Bronchial epithelial cell (primary cell): ENCODE measurements around the gene GAS2L1. TPM values are rescaled to one million over a fixed set of nuclear protein-coding genes. Genes with fewer than 3 reads are reported as not detected.

Experiments
- DNase-seq: peaks from one replicate; pipeline ENCODE4 v3.0.0-alpha.2; 2010; ENCODE audit warnings: low read depth
- FAIRE-seq: peaks from 2 replicates; lab custom pipeline; 2011; peaks lifted over from hg19 to GRCh38; lab: Jason Lieb, UNC
- H3K27me3 ChIP-seq: 2 replicates; pipeline ENCODE4 v1.5.1; 2011; ENCODE audit warnings: low read length; ENCODE audit not compliant: control insufficient read depth, insufficient read depth
- H3K36me3 ChIP-seq: 2 replicates; pipeline ENCODE4 v1.5.1; 2011; ENCODE audit warnings: low read length; ENCODE audit not compliant: control insufficient read depth, insufficient read depth
- H3K4me3 ChIP-seq: 2 replicates; pipeline ENCODE4 v1.5.1; 2011; ENCODE audit warnings: mild to moderate bottlenecking, low read depth, low read length, control low read depth
- total RNA-seq: library from RNA; depleted of rRNA; stranded (reverse); fragments of >200 nt; gene quantifications from 2 replicates; pipeline ENCODE4 v1.2.1, GENCODE V29; 2014
- TF ChIP-seq, protein P1 (sequence below): IDR thresholded peaks from 2 replicates; pipeline ENCODE4 v1.5.1; 2011; ENCODE audit warnings: mild to moderate bottlenecking, moderate library complexity, low read length, control low read depth, inconsistent platforms; ENCODE audit not compliant: insufficient read depth, severe bottlenecking

GAS2L1 gene
- total RNA-seq, 1 donor from 2014 or later = 5.3 TPM

DNA sequence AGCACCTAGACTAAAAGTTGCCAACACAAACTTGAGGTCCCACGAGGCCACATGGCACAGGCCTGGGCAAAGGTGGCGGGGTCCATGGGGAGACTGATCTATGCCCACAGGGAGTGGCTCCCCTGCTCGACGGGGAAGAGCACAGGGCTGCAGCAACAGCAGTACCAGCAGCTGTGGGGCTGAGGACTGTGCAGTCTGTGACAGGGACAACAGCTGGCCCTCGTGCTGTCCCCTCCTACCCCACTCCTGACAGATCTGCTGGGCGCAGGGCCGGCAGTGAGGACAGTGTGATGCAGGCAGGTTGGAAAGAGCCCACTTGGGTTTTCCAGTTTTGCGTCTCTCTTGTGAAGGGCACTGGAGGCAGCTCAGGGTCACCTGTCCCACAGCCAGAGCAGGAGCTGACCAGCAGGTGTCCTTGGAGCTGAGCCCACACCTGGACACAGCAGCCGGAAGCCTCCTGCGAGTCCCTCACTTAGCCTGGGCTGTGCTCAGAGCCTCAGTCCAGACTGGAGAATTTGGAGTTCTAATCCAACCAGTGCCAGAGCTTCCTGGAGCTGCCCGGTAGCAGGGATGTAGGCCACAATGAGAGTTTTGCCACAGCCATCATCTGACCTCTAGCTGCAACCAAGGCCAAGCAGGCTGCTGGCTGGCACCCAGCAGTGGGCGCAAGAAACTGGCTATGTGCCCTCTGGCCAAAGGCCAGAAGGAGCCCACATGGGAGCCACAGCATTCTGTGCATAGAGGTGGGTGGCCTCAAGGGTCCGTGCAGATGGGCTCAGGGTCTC lies 3.6 kb upstream of the GAS2L1 start:
- DNase-seq = no peak
- TF ChIP-seq, protein P1, sequence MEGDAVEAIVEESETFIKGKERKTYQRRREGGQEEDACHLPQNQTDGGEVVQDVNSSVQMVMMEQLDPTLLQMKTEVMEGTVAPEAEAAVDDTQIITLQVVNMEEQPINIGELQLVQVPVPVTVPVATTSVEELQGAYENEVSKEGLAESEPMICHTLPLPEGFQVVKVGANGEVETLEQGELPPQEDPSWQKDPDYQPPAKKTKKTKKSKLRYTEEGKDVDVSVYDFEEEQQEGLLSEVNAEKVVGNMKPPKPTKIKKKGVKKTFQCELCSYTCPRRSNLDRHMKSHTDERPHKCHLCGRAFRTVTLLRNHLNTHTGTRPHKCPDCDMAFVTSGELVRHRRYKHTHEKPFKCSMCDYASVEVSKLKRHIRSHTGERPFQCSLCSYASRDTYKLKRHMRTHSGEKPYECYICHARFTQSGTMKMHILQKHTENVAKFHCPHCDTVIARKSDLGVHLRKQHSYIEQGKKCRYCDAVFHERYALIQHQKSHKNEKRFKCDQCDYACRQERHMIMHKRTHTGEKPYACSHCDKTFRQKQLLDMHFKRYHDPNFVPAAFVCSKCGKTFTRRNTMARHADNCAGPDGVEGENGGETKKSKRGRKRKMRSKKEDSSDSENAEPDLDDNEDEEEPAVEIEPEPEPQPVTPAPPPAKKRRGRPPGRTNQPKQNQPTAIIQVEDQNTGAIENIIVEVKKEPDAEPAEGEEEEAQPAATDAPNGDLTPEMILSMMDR = no peak
- peaks cover 16% of the 10 kb centered on the region for H3K36me3 ChIP-seq
- no peak for FAIRE-seq
- H3K27me3 ChIP-seq = no peaks in the 10 kb centered on the region
- H3K4me3 ChIP-seq = no peak overlapping the region

DNA sequence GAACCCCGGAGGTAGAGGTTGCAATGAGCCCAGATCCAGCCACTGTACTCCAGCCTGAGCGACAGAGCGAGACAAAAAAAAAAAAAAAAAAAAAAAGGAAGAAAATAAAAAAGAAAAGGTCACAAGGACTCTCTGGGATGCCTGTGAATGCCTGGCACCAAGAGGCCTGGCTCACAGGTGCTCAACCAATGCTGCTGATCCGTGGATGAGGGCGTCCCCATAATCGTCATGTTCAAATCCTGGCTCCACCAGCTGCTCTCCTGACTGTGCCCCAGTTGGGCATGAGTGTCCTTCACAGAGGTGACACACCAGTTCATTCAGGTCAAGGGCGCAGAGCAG lies 645 bp upstream of the GAS2L1 start:
- Histone ChIP-seq H3K4me3 (no peak overlapping the region), H3K36me3 (no peaks in the 10 kb centered on the region), H3K27me3 (no peaks in the 10 kb centered on the region)
- TF ChIP-seq, protein P1 = no peak
- FAIRE-seq (no peak), DNase-seq (no peak)

DNA sequence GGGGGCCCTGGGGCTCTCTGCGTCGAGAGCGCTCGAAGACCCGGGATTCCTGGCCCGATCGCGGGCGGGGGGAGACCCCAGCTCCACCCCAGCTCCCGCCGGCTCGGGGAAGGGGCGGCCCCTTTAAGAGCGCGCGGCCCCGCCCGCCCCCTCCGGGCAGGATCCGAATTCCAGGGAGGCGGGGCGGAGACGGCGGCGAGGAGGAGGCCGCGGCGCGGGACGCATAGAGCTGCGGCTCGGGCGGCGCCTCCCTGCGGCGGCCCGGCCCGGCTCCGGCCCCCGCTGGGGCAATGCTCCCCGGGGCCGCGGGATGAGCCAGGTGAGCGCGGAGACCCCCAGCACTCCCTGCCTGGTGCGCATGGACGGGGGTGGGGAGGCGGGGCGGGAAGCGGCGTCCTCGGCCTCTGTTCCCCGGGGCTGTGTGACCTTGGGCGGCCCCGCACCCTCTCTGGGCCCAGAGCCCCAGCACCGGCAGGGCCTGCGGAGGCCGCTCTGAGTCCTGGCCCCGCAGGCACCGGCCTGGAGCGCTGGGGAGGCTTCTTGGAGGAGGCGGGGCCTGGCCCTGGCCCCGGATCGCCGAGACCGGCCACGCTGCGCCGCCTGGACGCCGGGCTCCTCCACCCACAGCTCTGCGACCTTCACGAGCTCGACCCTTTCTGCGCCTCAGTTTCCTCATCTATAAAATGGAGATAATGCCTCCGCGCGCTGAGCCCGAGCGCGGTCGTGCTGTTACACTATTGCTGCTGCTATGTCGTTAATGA lies 565 bp downstream of the GAS2L1 start:
- FAIRE-seq (no peak), DNase-seq (peak; percentile 36)
- TF ChIP-seq, protein P1 = no peak

DNA sequence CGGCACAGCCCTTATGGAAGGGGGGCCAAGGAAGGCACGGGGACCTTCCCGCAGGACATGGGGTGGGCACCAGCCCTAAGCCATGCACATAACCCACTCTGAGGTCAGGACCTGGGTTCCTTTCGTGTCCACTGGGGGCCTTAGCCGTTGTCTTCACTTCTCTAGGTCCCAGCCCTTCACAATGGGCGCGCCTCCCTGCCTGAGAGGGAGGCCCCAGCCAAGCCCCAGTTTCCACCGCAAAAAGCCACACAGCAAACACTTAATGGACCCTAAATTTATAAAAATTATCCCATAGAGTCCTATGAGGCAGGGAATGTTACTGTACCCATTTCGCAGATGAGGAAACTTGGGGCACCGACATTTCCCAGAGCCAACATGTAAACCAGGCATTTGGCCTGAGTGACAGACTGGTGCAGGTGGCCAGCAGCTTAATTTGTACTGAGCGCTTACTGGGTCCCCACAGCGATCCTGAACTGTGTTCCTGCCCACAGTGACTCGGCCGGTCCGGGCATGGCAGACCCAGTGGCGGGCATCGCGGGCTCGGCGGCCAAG lies 1.2 kb downstream of the GAS2L1 start:
- FAIRE-seq = no peak
- Histone ChIP-seq H3K4me3 (peak overlapping the region; percentile 68), H3K27me3 (no peaks in the 10 kb centered on the region), H3K36me3 (peaks cover 2% of the 10 kb centered on the region)
- TF ChIP-seq, protein P1 = no peak
- DNase-seq = no peak

More for the DNA sequence above, 565 bp downstream of the GAS2L1 start:
- Histone ChIP-seq H3K4me3 (peak overlapping the region; percentile 68), H3K36me3 (peaks cover under 1% of the 10 kb centered on the region), H3K27me3 (no peaks in the 10 kb centered on the region)

DNA sequence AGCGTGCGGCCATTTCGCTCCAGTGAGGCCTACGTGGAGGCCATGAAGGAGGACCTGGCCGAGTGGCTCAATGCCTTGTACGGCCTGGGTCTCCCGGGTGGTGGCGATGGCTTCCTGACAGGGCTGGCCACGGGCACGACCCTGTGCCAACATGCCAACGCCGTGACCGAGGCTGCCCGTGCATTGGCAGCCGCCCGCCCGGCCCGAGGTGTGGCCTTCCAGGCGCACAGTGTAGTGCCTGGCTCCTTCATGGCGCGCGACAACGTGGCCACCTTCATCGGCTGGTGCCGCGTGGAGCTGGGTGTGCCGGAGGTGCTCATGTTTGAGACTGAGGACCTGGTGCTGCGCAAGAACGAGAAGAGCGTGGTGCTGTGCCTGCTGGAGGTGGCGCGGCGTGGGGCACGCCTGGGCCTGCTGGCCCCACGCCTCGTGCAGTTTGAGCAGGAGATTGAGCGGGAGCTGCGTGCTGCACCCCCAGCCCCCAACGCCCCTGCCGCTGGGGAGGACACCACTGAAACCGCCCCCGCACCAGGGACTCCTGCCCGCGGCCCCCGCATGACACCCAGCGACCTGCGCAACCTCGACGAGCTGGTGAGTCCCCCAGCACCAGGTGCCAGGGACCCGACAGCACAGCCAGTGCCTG lies 1.8 kb downstream of the GAS2L1 start:
- Histone ChIP-seq H3K4me3 (no peak overlapping the region), H3K36me3 (peaks cover 2% of the 10 kb centered on the region), H3K27me3 (peaks cover 2% of the 10 kb centered on the region)
- FAIRE-seq = no peak
- TF ChIP-seq, protein P1 = no peak
- DNase-seq = no peak
